Gastrocnemius medialis (tissue), 4 donors: Measurements from ENCODE around the gene PCP4L1. TPM values are rescaled to one million over a fixed set of nuclear protein-coding genes. Genes with fewer than 3 reads are reported as not detected.

ENCODE experiments used
- ATAC-seq, 2 donors: fragments of 150-250 bp; one replicate each; pipeline ENCODE4 v1.9.1; 2016
- DNase-seq, 2 donors: peaks; one replicate each; pipeline ENCODE4 v3.0.0-alpha.2; 2019
- H3K27ac ChIP-seq, 4 donors: fragments of 200-600 bp; sonication (generic); 1 replicate in 1 of 4; 2 replicates in 3 of 4; pipeline ENCODE4 v1.5.1; 2016 to 2018; ENCODE audit warnings: mild to moderate bottlenecking in 2 of 4, moderate library complexity in 1 of 4
- H3K27me3 ChIP-seq, 3 donors: fragments of 200-600 bp; sonication (generic) in 2 of 3; 1 replicate in 1 of 3; 2 replicates in 2 of 3; pipeline versions ENCODE4 v1.5.1 to v1.6.0; 2016 to 2019; ENCODE audit warnings: mild to moderate bottlenecking in 1 of 3, moderate library complexity in 1 of 3
- H3K36me3 ChIP-seq, 2 donors: fragments of 200-600 bp; sonication (generic) in 1 of 2; one replicate each; pipeline ENCODE4 v1.5.1; 2017 to 2018
- H3K4me1 ChIP-seq, 2 donors: fragments of 200-600 bp; sonication (generic) in 1 of 2; one replicate each; pipeline ENCODE4 v1.5.1; 2016 to 2017; ENCODE audit warnings: mild to moderate bottlenecking in 2 of 2
- H3K4me3 ChIP-seq, 4 donors: fragments of 200-600 bp; sonication (generic) in 3 of 4; 1 replicate in 1 of 4; 2 replicates in 3 of 4; pipeline ENCODE4 v1.5.1; 2016 to 2019; ENCODE audit warnings: mild to moderate bottlenecking in 2 of 4
- H3K9me3 ChIP-seq, 3 donors: fragments of 200-600 bp; sonication (generic) in 2 of 3; 1 replicate in 1 of 3; 2 replicates in 2 of 3; pipeline ENCODE4 v1.5.1; 2016 to 2019
- POLR2A ChIP-seq, 2 donors: fragments of 450-650 bp; IDR thresholded peaks; one replicate each; pipeline ENCODE4 v1.6.1; 2017; ENCODE audit warnings: antibody characterized with exemption in 2 of 2, mild to moderate bottlenecking in 2 of 2, moderate library complexity in 2 of 2
- in situ Hi-C, 4 donors: fragments of 200-750 bp; cut with MboI; loops; one replicate each; pipeline versions ENCODE4 v1.15.0 to v1.8.0; 2017; ENCODE audit warnings: low sequenced_read_pairs in 4 of 4
- intact Hi-C: fragments of 100-400 bp; cut with DNase I; formaldehyde crosslinking; loops from one replicate; pipeline ENCODE4 v1.15.1; 2023; ENCODE audit warnings: low total_unique reads
- total RNA-seq, 4 donors: library from RNA; depleted of rRNA; stranded (reverse); fragments of >200 nt; gene quantifications; one replicate each; pipeline versions ENCODE4 v1.1.0 to v1.2.3, GENCODE V29; 2016
- TF ChIP-seq, protein P1 (sequence below), 5 experiments: fragments of 450-650 bp in 3 of 5; fragments of 200-600 bp in 2 of 5; sonication (generic) in 2 of 5; IDR thresholded peaks in 4 of 5; conservative IDR thresholded peaks in 1 of 5; 1 replicate in 4 of 5; 2 replicates in 1 of 5; pipeline ENCODE4 v1.5.1; 2016 to 2019; ENCODE audit warnings: antibody characterized with exemption in 5 of 5, mild to moderate bottlenecking in 3 of 5, moderate library complexity in 3 of 5

The PCP4L1 gene
- total RNA-seq, 4 donors from 2014 or later = not detected

DNA sequence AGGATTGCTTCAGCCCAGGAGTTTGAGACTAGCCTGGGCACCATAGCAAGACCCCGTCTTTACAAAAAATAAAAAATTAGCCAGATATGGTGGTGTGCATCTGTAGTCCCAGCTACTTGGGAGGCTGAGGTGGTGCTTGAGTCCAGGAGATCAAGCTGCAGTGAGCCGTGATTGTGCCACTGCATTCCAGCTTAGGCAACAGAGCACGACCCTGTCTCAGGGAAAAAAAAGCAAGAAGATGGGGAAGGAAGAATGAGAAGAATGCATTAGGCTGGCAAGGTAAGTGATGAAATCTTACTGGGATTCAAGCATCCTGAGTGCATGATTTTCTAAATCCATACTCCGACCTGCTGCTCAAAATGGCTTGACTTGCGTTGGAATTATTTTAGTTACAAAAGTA is 6.8 kb downstream of the PCP4L1 start:
- H3K9me3 ChIP-seq = no peaks in the 10 kb centered on the region
- H3K4me1 ChIP-seq = no peaks in the 10 kb centered on the region
- H3K27ac ChIP-seq = no peak overlapping the region
- ATAC-seq = no peak
- in situ Hi-C loops (no loop called here), intact Hi-C loops (no loop called here)
- H3K4me3 ChIP-seq = no peak overlapping the region
- no peak for DNase-seq
- no peaks in the 10 kb centered on the region for H3K36me3 ChIP-seq
- H3K27me3 ChIP-seq = peaks cover 8 to 16% (median 11%) of the 10 kb centered on the region in 3 donors
- TF ChIP-seq, protein P1, sequence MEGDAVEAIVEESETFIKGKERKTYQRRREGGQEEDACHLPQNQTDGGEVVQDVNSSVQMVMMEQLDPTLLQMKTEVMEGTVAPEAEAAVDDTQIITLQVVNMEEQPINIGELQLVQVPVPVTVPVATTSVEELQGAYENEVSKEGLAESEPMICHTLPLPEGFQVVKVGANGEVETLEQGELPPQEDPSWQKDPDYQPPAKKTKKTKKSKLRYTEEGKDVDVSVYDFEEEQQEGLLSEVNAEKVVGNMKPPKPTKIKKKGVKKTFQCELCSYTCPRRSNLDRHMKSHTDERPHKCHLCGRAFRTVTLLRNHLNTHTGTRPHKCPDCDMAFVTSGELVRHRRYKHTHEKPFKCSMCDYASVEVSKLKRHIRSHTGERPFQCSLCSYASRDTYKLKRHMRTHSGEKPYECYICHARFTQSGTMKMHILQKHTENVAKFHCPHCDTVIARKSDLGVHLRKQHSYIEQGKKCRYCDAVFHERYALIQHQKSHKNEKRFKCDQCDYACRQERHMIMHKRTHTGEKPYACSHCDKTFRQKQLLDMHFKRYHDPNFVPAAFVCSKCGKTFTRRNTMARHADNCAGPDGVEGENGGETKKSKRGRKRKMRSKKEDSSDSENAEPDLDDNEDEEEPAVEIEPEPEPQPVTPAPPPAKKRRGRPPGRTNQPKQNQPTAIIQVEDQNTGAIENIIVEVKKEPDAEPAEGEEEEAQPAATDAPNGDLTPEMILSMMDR (IDR thresholded peaks at IDR 0.05 in 4 of 5, conservative IDR thresholded peaks at IDR 0.05 in 1 of 5) = no peak
- TF ChIP-seq POLR2A (IDR thresholded peaks at IDR 0.05) = no peak

DNA sequence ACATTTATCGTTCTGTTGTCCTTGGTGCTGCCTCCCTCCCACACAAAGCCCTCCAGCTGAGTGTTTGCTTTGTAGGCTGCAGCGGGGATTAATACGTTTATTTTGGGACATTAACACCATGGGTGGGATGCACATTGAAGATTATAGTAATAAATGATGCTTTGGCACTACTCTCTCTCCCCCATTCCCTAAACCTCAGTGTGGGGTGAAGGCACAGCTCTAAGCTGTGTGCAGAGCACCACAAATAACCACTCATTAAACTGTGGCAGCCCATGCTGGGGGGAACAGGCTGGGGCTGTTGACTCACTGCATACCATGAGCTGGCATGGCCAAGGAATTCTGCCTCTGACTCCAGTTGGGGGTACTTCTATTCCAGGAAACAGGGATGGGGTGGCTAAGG is 7.7 kb downstream of the PCP4L1 start:
- H3K4me1 ChIP-seq = no peaks in the 10 kb centered on the region
- no peak for DNase-seq
- no peak overlapping the region for H3K27ac ChIP-seq
- H3K36me3 ChIP-seq = no peaks in the 10 kb centered on the region
- peaks cover 0 to 7% (median 4%) of the 10 kb centered on the region in 3 donors for H3K27me3 ChIP-seq
- intact Hi-C loops (no loop called here), in situ Hi-C loops (no loop called here)
- no peak for TF ChIP-seq POLR2A (IDR thresholded peaks at IDR 0.05)
- TF ChIP-seq, protein P1 (IDR thresholded peaks at IDR 0.05 in 4 of 5, conservative IDR thresholded peaks at IDR 0.05 in 1 of 5) = no peak
- no peak for ATAC-seq
- no peak overlapping the region for H3K4me3 ChIP-seq
- no peaks in the 10 kb centered on the region for H3K9me3 ChIP-seq

DNA sequence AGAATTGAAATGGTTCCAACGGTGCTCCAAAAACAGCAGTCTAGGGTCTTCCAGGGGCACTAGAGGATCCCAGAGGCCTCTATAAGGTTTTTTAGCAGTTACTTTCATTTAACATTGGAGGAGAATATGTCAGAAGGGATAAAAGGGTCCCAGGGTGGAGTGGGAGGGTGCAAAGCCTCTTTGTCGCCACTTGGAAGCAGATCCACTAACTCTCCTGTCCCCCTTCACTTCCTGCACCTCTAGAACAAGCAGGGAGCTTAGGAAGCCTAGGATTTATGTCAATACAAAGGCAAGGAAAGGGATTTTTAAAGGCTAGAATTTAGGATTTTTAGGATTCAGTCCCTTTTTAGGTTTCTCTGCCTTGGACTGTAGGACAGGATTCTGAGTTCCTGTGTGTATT is 8.3 kb downstream of the PCP4L1 start:
- Histone ChIP-seq H3K9me3 (no peaks in the 10 kb centered on the region), H3K4me1 (no peaks in the 10 kb centered on the region), H3K27me3 (peaks cover under 1 to 7% (median 3%) of the 10 kb centered on the region in 3 donors), H3K4me3 (no peak overlapping the region), H3K27ac (no peak overlapping the region), H3K36me3 (no peaks in the 10 kb centered on the region)
- in situ Hi-C loops = no loop called here
- TF ChIP-seq, protein P1 (IDR thresholded peaks at IDR 0.05 in 4 of 5, conservative IDR thresholded peaks at IDR 0.05 in 1 of 5) = no peak
- TF ChIP-seq POLR2A (IDR thresholded peaks at IDR 0.05) = no peak
- intact Hi-C loops = no loop called here
- no peak for ATAC-seq
- no peak for DNase-seq

DNA sequence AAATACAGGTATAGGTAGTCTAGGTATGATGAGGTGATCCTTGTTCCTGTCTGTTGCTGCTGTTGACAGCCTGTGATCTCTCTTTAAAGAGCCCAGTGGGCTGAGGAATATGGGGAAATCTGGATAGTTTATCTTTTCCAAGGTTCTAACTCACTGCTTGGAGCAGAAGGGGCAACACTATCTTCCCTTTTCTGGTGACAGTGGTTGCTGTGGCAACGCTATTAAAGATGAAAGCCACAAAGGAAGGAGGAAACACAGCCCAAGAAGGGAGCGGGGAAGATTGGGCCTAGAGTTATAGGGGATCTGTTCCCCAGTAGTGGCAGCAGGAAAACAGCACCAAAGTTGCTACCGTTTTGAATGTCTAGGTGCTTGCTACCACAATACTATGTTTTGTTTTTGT is 8.8 kb downstream of the PCP4L1 start:
- in situ Hi-C loops (no loop called here), intact Hi-C loops (no loop called here)
- H3K9me3 ChIP-seq = no peaks in the 10 kb centered on the region
- no peak for ATAC-seq
- no peak for TF ChIP-seq POLR2A (IDR thresholded peaks at IDR 0.05)
- TF ChIP-seq, protein P1 (IDR thresholded peaks at IDR 0.05 in 4 of 5, conservative IDR thresholded peaks at IDR 0.05 in 1 of 5) = no peak
- no peaks in the 10 kb centered on the region for H3K36me3 ChIP-seq
- no peak overlapping the region for H3K27ac ChIP-seq
- H3K4me1 ChIP-seq = no peaks in the 10 kb centered on the region
- H3K4me3 ChIP-seq = no peak overlapping the region
- DNase-seq = no peak
- peaks cover 0 to 7% (median 3%) of the 10 kb centered on the region in 3 donors for H3K27me3 ChIP-seq

DNA sequence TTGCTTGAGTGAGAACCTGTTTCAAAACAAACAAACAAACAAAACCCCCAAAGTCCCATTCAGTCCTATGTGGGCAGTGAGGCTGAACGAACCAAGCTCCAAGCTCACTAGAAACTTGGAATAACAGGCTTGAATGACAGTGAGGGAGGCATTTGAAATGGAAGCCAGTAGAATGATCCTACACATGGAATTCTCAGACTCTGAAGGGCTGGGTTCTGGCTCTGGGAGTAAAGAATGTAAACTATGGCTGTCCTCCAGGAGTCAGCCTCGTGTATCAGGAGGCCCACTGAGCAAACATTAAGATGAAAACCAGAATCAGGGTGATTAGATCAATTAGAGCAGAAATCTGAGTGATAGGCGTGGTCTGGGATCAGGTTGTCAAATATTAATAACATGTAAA is 14.9 kb downstream of the PCP4L1 start:
- TF ChIP-seq, protein P1 (IDR thresholded peaks at IDR 0.05 in 4 of 5, conservative IDR thresholded peaks at IDR 0.05 in 1 of 5) = no peak
- TF ChIP-seq POLR2A (IDR thresholded peaks at IDR 0.05) = no peak
- Histone ChIP-seq H3K27me3 (peaks cover 0 to 11% (median 3%) of the 10 kb centered on the region in 3 donors), H3K27ac (no peak overlapping the region), H3K9me3 (no peaks in the 10 kb centered on the region), H3K4me3 (no peak overlapping the region), H3K4me1 (no peaks in the 10 kb centered on the region), H3K36me3 (no peaks in the 10 kb centered on the region)
- in situ Hi-C loops (no loop called here), intact Hi-C loops (no loop called here)
- ATAC-seq (no peak), DNase-seq (no peak)
